Measurements from ENCODE around the gene COPZ1.

GRCh38 chr12:54364413-54364812 lies 39.5 kb downstream of the COPZ1 start, which contains the start of gene GPR84:
- TF ChIP-seq RARB (CRISPR knock-in tag; IDR thresholded peaks at IDR 0.05) (no peak), BACH2 (CRISPR knock-in tag; IDR thresholded peaks at IDR 0.05; ENCODE audit: borderline replicate concordance) (no peak), ZFP3 (CRISPR knock-in tag; IDR thresholded peaks at IDR 0.05) (no peak), TCF4 (CRISPR knock-in tag; IDR thresholded peaks at IDR 0.05; ENCODE audit: borderline replicate concordance) (no peak), ISL1 (CRISPR knock-in tag; IDR thresholded peaks at IDR 0.05) (no peak)
- TF ChIP-seq, protein P1, sequence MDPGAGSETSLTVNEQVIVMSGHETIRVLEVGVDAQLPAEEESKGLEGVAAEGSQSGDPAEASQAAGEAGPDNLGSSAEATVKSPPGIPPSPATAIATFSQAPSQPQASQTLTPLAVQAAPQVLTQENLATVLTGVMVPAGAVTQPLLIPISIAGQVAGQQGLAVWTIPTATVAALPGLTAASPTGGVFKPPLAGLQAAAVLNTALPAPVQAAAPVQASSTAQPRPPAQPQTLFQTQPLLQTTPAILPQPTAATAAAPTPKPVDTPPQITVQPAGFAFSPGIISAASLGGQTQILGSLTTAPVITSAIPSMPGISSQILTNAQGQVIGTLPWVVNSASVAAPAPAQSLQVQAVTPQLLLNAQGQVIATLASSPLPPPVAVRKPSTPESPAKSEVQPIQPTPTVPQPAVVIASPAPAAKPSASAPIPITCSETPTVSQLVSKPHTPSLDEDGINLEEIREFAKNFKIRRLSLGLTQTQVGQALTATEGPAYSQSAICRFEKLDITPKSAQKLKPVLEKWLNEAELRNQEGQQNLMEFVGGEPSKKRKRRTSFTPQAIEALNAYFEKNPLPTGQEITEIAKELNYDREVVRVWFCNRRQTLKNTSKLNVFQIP (CRISPR knock-in tag; IDR thresholded peaks at IDR 0.05; ENCODE audit: borderline replicate concordance, low read depth), result no peak

All from SK-N-SH treated with all-trans-retinoic acid at 6 μM for 48 hours (cell line).